A549 treated with Mapracorat at 1 μM for 4 hours (cell line): ENCODE measurements around the gene TCF7L2. TPM values are rescaled to one million over a fixed set of nuclear protein-coding genes. Genes with fewer than 3 reads are reported as not detected.

Experiments used
- total RNA-seq: library from RNA; stranded (reverse); fragments of 200-300 nt; extraction: Qiagen RNA extraction; gene quantifications from 5 replicates; pipeline ENCODE4 v1.2.3, GENCODE V29; 2022

Gene TCF7L2
- total RNA-seq, result 16.8 to 20.9 TPM (median 17.5 TPM) in 5 replicates

GRCh38 chr10:112949875-112950507, at the start of gene TCF7L2:
TSS of gene TCF7L2 (plus strand) at chr10:112950247. CDS start at chr10:112950757, 510 bp downstream.

